GM21786 (cell line): ENCODE data around the gene KMT2B.

Experiments used
- ATAC-seq: cut with Tn5 transposase; IDR thresholded peaks from one replicate; pipeline ENCODE4 v1.9.1; 2021; ENCODE audit not compliant: unreplicated experiment

The KMT2B gene

DNA sequence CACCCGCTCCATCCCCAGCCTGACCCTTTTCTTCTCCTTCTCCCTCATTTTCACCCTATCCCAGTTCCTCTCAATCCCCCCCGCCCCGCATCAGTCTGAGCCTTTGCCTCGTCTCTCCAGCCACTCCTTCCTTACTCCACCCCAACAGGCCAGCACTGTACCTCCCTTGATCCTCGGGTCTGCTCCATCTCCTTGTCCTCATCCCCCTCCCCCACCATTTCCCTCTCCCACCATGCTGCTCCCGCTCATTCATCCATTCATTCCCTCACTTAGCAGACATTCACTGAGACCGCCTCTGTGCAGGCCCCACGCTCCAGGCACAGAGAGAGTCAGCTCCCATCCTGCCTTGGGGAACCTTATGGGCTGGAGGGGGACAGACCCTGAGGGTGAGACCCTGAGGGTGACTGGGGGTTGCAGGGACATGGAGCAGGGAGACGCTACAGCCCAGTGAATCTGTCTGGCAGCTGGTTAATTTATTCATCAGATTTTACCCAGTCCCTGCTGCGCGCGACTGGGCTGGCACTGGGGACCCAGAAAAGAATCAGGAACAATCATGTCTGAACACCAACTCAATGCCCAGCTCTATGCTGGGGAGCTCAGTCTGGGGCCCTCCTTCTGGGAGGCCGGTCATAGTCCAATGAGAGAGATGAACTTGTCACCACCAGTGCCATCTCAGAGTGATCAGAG is 58.4 kb downstream of the KMT2B start:
- no peak for ATAC-seq

DNA sequence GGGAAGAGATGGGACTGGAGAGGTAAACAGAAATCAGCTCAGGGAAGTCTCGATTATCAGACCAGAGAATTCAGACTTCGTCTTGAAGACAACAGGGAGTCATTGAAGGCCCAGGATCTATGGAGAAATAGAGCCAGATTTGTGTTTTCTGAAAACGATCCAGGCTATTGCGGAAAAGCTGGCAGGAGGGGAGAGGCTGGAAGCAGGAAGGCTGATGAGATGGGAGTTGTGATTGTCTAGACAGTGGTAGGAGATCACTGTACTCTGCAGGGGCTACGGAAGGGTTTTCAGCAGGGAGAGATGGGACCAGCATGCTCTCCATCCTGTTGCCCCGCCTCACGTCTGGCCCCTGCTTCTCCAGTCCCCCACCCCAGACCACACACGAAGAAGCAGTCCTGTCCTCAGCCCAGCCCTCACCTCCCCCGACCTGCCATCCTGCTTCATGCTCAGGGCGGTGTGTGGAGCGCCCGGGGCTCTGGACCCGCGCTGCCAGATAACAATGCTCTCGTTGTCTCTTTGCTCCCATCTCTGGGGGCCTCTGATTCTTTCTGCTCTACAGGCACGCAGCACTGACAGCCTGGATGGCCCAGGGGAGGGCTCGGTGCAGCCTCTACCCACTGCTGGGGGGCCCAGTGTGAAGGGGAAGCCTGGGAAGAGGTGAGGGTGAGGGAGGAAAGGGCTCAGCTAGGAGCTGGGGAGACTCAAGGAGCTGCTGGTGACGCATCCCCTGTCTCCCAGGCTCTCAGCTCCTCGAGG is 59.5 kb downstream of the KMT2B start:
- no peak for ATAC-seq

DNA sequence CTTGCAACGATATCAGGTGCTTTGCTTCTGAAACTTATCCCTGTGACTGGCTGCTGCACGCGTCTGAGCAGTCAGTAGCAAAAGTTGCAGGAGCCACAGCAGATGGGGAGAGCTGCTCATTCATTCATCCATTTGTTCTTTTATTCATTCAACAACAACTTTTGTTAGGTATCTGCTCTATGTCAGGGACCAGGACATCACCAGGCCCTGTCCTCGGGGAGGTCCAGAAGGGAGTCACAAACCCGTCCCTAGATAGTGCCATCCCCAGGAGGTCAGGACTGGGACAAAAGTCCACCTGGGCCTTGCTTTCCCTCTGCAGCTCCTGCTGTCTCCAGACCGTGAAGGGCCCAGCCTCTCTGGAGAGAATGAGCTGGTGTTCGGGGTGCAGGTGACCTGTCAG is 60.2 kb downstream of the KMT2B start:
- no peak for ATAC-seq

DNA sequence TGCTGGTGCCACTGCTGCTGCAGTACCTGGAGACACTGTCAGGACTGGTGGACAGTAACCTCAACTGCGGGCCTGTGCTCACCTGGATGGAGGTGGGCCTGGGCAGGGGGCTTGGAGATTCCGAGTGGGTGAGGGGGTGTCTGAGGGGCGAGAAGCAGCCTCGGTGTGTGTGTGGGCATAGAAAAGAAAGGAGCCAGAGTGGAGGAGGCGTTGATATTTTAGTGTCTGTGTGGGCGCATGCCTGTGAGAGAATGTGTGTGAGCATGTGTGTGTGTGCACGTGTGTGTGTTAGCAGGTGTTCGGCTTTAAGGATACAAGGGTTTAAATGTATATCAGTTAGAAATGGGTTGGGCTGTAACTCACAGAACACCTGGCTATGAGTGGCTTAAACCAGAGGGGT is 61.2 kb downstream of the KMT2B start:
- ATAC-seq = no peak

DNA sequence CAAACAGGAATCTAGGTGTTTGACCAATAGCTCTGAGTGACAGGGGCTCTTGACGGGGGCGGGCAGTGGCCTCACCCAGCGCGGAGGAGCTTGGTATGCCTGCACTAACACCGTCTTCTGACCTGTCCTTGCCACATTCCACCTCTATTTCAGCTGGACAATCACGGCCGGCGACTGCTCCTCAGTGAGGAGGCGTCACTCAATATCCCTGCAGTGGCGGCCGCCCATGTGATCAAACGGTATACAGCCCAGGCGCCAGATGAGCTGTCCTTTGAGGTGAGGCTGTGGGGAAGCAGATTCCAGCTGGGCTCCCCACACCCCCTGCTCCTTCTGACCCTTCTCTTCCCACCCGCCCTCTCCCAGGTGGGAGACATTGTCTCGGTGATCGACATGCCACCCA is 62.3 kb downstream of the KMT2B start:
- ATAC-seq = no peak

DNA sequence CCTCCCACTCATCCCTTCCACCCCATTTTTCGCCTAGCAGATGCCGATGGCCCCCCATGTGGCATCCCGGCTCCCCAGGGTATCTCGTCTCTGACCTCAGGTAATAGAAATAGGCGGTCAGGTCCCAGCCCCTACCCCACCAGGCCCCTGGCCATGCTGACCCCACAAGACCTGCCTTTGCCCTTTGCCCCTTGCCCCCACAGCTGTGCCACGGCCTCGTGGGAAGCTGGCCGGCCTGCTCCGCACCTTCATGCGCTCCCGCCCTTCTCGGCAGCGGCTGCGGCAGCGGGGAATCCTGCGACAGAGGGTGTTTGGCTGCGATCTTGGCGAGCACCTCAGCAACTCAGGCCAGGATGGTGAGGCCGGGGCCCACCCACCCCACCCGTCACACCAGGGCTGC is 62.9 kb downstream of the KMT2B start:
- ATAC-seq = no peak

DNA sequence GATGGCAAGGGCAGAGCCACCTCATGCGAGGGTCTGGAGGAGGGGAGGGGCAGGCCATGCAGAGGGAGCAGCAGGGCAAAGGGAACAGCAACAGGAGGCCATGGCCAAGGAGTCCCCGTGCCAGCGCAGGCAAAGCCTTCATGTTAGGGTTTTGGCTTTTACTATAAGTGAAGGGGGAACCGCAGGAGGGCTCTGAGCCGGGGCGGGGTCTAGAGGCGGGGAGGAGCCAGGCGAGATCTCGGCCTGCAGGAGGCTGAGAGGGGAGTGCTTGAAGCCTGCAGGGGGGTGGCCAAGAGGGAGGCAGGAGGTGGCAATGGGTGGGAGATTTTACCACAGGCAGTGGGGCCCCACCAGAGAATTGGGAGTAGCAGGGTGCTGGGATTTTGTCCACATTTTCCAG is 63.8 kb downstream of the KMT2B start:
- no peak for ATAC-seq

DNA sequence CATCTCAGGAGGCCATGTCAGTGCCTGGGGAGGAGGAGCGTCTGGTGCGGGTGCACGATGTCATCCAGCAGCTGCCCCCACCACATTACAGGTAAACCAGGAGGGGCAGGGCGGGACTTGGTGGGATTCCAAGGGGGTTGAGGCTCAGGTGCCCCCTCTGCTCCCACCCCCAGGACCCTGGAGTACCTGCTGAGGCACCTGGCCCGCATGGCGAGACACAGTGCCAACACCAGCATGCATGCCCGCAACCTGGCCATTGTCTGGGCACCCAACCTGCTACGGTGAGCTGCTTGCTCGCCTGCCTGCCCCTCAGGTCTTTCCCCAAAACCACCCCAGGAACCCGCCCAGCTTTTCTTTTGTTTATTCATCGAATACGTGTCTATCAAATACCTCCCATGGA is 64.8 kb downstream of the KMT2B start:
- ATAC-seq = no peak

DNA sequence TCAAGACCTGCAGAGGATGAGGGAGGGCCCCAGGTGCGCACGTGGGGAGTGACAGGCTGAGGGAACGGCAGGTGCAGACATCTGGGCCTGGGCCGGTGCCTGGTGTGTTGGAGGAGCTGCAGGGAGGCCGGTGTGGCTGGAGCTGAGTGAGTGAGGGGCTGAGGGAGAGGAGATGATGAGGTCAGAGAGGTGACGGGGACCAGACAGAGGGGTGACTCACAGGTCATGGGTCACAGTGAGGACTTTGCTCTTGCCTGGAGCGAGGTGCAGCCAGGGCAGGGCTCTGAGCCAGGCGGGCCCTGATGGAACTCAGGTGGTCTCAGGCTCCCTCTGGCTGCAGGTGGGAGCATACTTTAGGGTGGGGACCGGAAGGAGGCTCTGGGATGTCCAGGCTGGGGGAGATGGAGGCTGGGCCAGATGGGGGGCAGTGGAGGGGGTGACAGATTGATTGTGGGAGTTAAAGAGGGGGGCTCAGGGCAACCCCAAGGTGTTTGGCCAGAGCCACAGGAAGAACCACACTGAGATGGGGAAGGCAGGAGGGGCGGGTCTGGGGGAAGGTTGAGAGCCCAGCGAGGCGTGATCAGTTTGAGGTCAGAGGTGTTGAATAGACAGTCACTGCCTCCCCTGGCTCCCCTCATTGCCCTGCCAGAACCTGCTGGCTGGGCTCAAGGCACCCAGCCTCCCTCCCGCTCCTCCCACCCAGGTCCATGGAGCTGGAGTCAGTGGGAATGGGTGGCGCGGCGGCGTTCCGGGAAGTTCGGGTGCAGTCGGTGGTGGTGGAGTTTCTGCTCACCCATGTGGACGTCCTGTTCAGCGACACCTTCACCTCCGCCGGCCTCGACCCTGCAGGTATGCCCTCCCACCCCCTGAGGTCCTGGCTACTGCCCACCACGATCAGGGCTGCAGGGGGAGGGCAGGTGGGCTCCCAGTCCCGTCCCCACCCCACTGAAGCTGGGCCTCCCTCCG is 65.9 kb downstream of the KMT2B start:
- ATAC-seq = no peak

DNA sequence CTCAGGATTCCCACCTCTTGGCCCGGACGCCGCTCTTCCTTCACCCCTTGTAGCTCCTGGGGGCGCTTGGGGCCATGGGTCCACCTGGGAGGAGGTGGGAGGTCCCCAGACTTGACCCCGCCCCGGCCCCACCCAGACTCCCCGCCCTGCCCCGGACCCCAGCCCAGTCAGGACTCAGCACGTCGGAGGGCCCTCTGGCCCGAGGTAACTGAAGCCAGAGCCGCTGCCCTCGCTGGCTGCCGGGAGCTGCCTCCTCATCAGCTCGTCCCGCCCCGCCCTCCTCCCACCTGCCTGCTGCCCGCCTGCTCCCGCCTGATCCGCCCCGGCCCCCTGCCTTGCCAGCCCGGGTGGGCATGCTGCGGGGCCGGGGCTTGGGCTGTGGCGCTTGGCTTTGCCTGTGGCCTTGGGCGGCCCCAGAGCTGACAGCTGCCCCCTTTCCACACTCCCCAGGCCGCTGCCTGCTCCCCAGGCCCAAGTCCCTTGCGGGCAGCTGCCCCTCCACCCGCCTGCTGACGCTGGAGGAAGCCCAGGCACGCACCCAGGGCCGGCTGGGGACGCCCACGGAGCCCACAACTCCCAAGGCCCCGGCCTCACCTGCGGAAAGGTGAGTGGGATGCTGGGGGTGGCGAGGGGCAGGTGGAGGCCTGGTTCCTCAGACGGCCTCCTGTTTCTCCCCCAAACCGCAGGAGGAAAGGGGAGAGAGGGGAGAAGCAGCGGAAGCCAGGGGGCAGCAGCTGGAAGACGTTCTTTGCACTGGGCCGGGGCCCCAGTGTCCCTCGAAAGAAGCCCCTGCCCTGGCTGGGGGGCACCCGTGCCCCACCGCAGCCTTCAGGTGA is 66.9 kb downstream of the KMT2B start:
- no peak for ATAC-seq

DNA sequence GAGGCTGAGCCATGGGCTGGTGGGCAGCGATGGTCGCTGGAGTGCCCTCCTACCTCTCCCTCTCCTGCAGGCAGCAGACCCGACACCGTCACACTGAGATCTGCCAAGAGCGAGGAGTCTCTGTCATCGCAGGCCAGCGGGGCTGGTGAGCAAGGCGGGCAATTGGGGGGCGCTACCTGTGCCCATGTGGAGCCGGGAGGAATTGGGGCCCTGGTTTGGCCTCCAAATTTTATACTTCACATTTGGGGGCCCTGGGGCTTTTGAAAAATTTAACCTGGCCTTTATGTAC is 67.5 kb downstream of the KMT2B start:
- ATAC-seq = no peak

DNA sequence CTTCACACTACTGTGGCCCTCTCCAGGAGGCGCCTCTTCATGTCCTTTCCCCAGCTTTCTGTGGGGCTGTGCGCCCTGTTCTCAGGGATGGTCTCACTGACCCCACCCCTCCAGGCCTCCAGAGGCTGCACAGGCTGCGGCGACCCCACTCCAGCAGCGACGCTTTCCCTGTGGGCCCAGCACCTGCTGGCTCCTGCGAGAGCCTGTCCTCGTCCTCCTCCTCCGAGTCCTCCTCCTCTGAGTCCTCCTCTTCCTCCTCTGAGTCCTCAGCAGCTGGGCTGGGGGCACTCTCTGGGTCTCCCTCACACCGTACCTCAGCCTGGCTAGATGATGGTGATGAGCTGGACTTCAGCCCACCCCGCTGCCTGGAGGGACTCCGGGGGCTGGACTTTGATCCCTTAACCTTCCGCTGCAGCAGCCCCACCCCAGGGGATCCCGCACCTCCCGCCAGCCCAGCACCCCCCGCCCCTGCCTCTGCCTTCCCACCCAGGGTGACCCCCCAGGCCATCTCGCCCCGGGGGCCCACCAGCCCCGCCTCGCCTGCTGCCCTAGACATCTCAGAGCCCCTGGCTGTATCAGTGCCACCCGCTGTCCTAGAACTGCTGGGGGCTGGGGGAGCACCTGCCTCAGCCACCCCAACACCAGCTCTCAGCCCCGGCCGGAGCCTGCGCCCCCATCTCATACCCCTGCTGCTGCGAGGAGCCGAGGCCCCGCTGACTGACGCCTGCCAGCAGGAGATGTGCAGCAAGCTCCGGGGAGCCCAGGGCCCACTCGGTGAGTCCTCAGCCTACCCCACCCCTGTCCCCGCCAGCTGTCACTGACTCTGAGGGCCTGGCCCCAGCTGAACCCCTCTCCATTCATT is 68.7 kb downstream of the KMT2B start:
- no peak for ATAC-seq

DNA sequence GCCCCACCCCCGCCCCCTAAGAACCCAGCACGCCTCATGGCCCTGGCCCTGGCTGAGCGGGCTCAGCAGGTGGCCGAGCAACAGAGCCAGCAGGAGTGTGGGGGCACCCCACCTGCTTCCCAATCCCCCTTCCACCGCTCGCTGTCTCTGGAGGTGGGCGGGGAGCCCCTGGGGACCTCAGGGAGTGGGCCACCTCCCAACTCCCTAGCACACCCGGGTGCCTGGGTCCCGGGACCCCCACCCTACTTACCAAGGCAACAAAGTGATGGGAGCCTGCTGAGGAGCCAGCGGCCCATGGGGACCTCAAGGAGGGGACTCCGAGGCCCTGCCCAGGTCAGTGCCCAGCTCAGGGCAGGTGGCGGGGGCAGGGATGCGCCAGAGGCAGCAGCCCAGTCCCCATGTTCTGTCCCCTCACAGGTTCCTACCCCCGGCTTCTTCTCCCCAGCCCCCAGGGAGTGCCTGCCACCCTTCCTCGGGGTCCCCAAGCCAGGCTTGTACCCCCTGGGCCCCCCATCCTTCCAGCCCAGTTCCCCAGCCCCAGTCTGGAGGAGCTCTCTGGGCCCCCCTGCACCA is 69.5 kb downstream of the KMT2B start:
- ATAC-seq = no peak
